Upper lobe of right lung (tissue), 1 donor: ENCODE measurements around the gene SCAF8. TPM values are rescaled to one million over a fixed set of nuclear protein-coding genes. Genes with fewer than 3 reads are reported as not detected.

Source experiments
- ATAC-seq: fragments of 200-7000 bp; cut with Tn5 transposase; one replicate; pipeline ENCODE4 v1.9.1; 2020; ENCODE audit warnings: mild to moderate bottlenecking, moderate library complexity
- DNase-seq: peaks from one replicate; pipeline ENCODE4 v3.0.0-alpha.2; 2020
- H3K27ac ChIP-seq: fragments of 200-600 bp; one replicate; pipeline ENCODE4 v1.8.0; 2022
- H3K27me3 ChIP-seq: fragments of 200-600 bp; one replicate; pipeline ENCODE4 v1.8.0; 2022; ENCODE audit warnings: mild to moderate bottlenecking
- H3K36me3 ChIP-seq: fragments of 200-600 bp; one replicate; pipeline ENCODE4 v1.8.0; 2022
- H3K4me1 ChIP-seq: fragments of 200-600 bp; one replicate; pipeline ENCODE4 v1.8.0; 2022
- H3K4me3 ChIP-seq: fragments of 200-600 bp; one replicate; pipeline ENCODE4 v1.8.0; 2022; ENCODE audit warnings: mild to moderate bottlenecking
- H3K9me3 ChIP-seq: fragments of 200-600 bp; one replicate; pipeline ENCODE4 v1.8.0; 2022
- intact Hi-C: fragments of 100-400 bp; cut with DNase I; formaldehyde crosslinking; loops from one replicate; pipeline ENCODE4 v1.11.0; 2022
- microRNA-seq: library from miRNA; unstranded; fragments of <30 nt; microRNA quantifications from one replicate; pipeline ENCODE4 v1.2.0, GENCODE V29; 2020; ENCODE audit warnings: borderline microRNAs expressed
- total RNA-seq: library from RNA; stranded (reverse); fragmentation: NEBNext Ultra II Directional; extraction: Animal tissue kit (Norgen Biotek cat#: 25700); gene quantifications from one replicate; pipeline ENCODE4 v1.2.1, GENCODE V29; 2021
- TF ChIP-seq, protein P1 (sequence below): fragments of 200-600 bp; IDR thresholded peaks from one replicate; pipeline ENCODE4 v1.8.0; 2022; ENCODE audit warnings: antibody characterized with exemption
- donor health status: DM: no; HTN: yes; CAD: no; lungs with severe emphysema.

SCAF8 gene
- total RNA-seq, 1 donor from 2014 or later, result 38.8 TPM

DNA sequence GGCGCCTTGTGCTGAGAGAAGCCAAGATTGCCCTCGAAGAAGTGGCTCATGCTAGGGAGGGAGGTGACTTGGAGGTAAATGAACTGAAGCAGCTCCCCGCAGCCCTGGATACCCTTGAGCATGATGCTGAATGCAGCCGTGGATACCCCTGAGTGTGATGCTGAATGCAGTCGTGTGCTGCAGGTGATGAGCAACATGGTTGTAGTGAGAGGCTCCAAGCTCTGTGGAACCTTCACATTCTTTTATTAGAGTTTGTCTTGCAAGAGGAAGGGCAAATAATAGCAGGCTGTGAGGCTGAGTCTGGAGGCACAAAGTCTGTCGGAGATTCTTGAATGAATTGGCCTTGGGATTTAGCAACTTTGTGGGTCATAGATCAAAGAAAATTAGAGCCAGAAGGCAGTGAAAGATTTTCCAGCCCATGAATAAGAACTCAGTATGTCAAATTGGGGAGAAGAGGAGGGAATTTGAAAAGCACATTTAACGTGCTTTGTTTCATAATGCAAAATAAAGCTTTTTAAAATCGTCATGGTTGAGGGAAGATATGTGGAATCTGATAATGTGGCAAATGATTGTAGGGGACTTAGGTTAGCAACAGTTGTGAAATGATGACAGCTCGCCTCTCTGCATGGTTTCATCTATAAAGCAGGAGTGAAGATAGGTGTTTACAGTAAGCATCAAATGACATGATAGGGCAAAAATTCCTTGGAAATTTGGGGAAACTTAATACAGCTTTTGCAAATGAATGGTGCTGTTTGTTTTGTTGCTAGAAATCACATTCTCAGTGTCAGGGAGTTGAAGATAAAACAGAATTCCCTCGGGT lies 141.8 kb downstream of the SCAF8 start:
- intact Hi-C loops, result no loop called here
- Histone ChIP-seq H3K4me3 (no peak overlapping the region), H3K36me3 (no peaks in the 10 kb centered on the region), H3K27me3 (no peaks in the 10 kb centered on the region), H3K4me1 (no peaks in the 10 kb centered on the region), H3K9me3 (no peaks in the 10 kb centered on the region), H3K27ac (no peak overlapping the region)
- TF ChIP-seq, protein P1, sequence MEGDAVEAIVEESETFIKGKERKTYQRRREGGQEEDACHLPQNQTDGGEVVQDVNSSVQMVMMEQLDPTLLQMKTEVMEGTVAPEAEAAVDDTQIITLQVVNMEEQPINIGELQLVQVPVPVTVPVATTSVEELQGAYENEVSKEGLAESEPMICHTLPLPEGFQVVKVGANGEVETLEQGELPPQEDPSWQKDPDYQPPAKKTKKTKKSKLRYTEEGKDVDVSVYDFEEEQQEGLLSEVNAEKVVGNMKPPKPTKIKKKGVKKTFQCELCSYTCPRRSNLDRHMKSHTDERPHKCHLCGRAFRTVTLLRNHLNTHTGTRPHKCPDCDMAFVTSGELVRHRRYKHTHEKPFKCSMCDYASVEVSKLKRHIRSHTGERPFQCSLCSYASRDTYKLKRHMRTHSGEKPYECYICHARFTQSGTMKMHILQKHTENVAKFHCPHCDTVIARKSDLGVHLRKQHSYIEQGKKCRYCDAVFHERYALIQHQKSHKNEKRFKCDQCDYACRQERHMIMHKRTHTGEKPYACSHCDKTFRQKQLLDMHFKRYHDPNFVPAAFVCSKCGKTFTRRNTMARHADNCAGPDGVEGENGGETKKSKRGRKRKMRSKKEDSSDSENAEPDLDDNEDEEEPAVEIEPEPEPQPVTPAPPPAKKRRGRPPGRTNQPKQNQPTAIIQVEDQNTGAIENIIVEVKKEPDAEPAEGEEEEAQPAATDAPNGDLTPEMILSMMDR, result no peak
- DNase-seq, result no peak
- no peak for ATAC-seq

DNA sequence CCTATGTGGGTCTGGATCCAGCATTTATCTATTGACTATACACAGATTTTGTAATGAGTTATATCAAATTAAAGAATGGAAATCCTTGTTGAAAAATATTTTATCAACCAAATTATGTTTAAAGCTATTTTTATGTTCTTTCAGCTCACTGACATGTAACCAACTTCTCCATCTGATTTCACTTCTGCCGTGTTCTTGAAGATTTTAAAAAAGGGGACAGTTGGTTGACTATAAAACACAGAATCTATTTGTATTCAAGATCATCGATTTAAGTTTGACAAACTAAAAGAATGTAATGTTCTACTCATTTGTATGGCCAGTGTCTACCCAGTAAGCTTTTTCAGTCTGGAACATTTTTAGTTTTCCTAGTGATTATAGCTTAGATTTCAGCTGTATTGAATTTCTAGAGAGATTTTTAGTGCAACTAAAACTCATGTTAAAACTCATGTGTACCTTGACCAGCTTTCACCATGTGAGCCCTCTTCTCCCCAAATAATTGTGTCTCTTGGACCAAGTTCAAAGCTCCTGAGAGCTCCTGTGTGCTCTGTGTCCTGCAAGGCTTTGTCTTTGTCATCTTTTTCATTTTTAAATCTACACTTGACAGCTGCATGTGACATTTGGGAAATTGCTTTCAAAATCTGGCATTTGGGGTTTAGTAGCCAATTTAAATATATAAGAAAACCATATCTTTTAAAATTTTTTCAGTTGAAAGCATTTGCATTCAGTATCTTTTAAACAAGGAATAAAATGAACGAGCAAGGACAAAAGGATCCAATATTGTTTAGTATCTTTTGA lies 143.5 kb downstream of the SCAF8 start:
- no peak for DNase-seq
- TF ChIP-seq, protein P1, result no peak
- no peak overlapping the region for H3K4me3 ChIP-seq
- ATAC-seq, result no peak
- no peaks in the 10 kb centered on the region for H3K4me1 ChIP-seq
- no peaks in the 10 kb centered on the region for H3K36me3 ChIP-seq
- no peaks in the 10 kb centered on the region for H3K9me3 ChIP-seq
- intact Hi-C loops, result no loop called here
- no peaks in the 10 kb centered on the region for H3K27me3 ChIP-seq
- H3K27ac ChIP-seq, result no peak overlapping the region

DNA sequence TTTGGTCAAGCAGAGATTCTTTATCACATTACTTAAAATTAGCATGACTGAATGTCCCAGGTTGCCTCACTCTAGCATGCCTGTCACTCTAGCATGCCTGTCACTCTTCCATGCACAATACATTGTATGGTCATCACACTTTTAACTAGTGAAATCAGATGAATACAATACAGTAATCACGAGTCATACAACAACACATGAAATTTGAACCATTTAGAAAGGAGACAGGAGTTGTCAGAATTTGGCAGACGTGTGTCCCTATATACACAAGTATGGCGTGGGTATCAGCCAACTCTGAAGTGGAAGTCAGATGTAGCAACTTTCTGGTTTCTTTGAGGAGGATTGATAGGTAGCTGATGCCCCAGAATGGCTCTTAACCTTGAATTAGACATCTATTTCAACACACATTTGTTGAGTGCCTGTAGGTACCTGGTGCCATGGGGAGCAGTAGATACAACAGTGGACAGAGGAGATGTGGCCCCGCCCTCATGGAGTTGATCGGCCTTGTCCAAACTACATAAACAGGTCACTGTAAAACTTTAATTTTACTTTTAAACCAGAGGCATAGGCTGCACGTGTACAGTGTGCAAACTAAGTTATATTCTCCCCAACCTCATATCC lies 145.8 kb downstream of the SCAF8 start:
- no peak overlapping the region for H3K4me3 ChIP-seq
- no peaks in the 10 kb centered on the region for H3K4me1 ChIP-seq
- no peaks in the 10 kb centered on the region for H3K27me3 ChIP-seq
- ATAC-seq, result no peak
- TF ChIP-seq, protein P1, result no peak
- H3K9me3 ChIP-seq, result no peaks in the 10 kb centered on the region
- H3K27ac ChIP-seq, result no peak overlapping the region
- DNase-seq, result no peak
- intact Hi-C loops, result no loop called here
- H3K36me3 ChIP-seq, result no peaks in the 10 kb centered on the region

DNA sequence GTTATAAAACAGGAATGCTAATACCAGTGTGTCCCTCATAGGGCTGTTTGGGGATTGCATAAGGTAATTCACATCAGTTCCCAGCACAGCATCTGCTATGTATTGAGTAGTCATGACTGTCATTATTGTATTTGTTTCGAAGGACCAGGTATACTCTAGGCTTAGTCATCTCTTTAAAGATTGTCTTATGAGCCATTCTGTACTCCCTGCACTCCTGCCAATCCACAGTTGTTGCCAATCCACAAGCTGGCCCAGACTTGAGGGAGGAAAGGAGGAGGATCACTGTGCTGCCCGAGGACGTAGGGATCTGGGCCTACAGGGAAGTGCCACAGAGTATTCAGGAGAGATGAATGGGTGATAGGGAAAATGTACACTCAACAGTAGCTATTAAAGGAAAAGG lies 148.9 kb downstream of the SCAF8 start:
- no peaks in the 10 kb centered on the region for H3K9me3 ChIP-seq
- DNase-seq (no peak), ATAC-seq (no peak)
- H3K4me1 ChIP-seq, result no peaks in the 10 kb centered on the region
- H3K36me3 ChIP-seq, result no peaks in the 10 kb centered on the region
- no peak overlapping the region for H3K4me3 ChIP-seq
- no peak overlapping the region for H3K27ac ChIP-seq
- intact Hi-C loops, result no loop called here
- no peaks in the 10 kb centered on the region for H3K27me3 ChIP-seq
- TF ChIP-seq, protein P1, result no peak

Small RNAs within 50 kb of the gene (microRNA-seq; reads per million reads assigned to microRNA genes)
- gene MIR1273C, result not detected

Other genes starting within 250 kb of the SCAF8 start
- 11.8 TPM for gene CNKSR3, start 222.7 kb upstream of the SCAF8 start, total RNA-seq